Endothelial cell of hepatic sinusoid (primary cell): ENCODE results near the gene ERVW-1.
"Not testable (repeated sequence)": the region's sequence is repeated elsewhere in the genome, so short reads cannot be mapped to it uniquely, and the experiment has no call there.

ENCODE experiments used
- in situ Hi-C: cut with HindIII; loops from 2 replicates; pipeline ENCODE4 v1.10.0; 2017; ENCODE audit warnings: low sequenced_read_pairs

The ERVW-1 gene

DNA sequence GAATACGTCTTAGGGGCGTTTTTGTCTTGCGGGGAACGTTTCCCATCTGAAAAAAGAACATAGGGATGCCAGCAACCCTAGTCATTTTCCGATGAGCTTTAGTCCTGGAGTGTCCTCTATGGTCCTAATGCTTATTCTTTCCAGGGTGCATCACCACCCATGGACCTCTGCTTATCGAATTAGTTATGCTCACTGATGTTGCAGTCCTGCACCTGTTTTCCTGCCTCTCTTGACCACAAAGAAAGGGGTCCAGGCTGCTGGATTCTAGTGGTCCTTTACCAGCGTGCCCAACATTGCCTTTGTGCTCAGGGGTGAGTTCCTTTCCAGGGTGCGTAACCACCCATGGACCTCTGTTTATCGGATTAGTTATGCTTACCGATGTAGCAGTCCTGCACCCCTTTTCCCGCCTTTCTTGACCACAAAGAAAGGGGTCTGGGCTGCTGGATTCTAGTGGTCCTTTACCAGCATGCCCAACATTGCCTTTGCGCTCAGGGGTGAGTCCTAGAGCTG lies 2.4 kb downstream of the ERVW-1 start:
- in situ Hi-C loops, result not testable (repeated sequence)

DNA sequence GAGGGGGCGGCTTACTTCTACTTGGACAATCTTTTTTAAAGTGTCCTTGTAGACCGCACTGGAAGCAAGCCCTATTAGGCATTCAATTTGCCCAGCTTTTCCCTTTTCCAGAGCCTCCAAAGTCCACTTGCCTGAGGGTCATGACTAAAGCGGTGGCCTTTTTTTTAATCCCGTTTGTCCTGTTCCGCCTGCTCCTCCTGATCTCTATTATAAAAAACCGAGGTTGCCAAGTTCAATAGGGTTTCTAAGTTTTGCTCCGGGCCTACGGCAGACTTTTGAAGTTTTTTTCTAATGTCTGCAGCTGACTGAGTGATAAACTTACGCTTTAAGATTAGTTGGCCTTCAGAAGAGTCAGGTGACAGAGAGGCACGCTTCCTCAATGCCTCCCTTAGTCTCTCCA lies 3.8 kb downstream of the ERVW-1 start:
- in situ Hi-C loops, result not testable (repeated sequence)

DNA sequence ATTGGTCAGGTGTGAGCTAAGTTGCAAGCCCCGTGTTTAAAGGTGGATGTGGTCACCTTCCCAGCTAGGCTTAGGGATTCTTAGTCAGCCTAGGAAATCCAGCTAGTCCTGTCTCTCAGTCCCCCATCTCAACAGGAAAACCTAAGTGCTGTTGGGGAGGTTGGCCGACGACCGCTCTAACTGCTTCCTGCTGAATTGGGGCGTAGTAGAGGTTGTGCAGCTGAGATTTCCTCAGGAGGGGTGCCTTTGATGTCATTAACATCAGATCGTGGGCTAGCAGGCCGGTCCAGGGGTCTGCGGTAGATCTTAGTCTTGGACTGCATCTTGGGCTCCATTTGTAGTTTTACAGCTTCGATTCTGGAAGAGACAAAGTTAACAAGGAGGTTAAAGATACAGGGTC lies 9.2 kb downstream of the ERVW-1 start:
- in situ Hi-C loops, result not testable (repeated sequence)

DNA sequence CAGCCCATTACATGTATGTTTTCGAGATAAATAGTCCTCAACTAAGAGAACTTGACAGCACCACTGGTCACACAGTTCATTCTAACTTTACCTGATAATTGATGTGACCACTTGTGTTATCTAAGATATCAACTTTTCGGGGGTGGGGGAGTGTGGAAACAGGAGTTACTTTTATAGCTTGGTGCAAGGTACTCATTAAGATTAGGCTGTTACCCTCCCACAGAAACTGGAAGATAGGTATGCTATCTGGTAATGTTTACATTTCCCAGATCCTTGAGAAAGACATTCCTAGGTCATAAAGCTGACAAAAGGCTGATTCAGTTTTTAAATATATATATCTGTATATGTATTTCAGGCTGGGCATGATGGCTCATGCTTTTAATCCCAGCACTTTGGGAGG lies 11.1 kb downstream of the ERVW-1 start:
- in situ Hi-C loops, result no loop called here

DNA sequence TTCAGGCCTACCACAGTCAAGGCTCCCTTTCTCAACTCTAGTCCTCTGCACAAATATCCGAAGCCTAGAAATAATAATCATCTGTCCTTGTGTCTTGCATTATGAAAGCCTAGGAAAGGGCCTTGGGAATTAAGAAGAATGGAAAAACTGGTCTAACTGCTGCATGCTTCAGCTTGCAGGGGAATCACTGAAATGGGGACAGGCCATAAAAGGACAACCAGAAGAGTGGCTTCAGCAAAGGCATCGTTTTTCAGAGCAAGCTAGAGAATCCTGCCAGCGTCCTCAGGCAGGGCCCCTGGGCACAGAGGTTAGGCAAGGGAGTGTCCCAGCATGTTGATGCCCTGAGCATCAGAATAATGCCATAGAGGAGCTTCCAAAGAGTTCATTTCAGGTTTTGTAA lies 13.2 kb downstream of the ERVW-1 start:
- in situ Hi-C loops, result no loop called here

DNA sequence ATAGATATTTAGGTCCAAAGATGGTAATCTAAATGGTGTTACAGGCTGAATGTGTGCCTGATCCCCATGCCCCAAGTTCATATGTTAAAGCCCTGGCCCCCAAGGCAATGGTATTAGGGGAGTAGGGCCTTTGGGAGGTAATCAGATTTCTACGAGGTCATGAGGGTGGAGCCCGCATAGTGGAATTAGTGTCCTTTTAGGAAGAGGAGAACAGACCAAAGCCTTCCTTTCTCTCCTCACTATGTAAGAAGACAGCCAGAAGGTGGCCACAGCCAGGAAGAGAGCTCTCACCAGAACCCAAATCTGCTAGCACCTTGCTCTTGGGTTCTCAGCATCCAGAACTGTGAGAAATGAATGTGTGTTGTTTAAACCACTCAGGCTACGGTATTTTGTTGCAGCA lies 15.2 kb downstream of the ERVW-1 start:
- in situ Hi-C loops, result no loop called here

DNA sequence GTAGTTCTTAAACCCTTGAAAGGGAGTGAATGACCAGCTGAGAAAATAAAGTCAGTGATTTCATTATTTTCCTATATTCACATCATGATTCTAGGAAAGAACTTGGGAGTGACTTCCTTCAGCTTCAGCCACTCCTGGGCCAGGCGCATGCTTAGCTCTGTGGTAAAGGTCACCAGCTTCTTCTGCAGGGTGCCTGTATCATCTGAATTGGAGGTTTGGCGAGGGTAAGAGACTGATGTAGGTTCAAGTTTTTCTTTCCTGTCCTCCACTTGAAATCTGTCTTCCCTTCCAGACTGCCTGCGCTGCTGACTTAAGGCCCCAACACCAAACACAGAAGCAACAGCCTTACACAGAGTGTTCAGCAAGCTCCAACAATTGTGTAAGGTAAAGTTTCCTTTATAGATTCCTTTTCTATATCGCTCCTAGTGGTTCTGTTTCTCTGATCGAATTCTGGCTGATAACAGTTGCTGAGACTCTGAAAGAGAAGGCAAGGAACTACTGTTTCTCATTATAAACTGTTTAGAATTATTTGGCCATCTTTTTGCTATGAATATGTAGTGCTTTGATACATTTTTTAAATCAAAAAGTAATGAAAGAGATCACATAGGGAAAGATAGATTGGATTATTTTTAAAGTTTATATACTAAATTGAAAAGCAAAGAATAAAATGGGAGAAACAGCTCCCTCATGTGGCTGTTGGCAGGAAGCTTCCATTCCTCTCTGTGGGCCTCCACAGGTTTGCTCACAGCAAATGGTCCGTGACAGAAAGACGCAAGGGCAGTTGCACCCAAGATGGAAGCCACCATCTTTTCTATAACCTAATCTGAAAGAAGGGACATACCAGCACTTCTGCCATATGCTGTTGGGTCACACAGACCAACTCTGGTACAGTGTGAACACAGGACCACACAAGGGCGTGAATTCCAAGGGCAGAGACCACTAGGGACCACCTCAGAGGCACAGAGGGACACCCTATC lies 16.4 kb downstream of the ERVW-1 start:
- in situ Hi-C loops, result no loop called here

DNA sequence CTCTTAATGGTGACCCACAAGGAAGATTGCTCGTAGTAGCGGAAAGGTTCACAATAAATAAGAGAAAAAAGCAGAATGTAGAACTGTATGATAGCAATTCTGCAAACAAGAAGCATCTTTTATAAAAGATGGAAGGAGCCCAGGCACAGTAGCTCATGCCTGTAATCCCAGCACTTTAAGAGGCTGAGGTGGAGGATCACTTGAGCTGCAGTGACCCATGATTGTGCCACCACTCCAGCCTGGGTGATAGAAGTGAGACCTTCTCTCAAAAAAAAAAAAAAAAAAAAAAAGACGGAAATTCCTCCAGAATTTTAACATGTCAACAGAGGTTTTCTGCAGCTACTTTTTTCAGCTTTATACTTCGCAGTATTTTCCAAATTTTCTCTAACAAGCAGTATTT lies 17.2 kb downstream of the ERVW-1 start:
- in situ Hi-C loops, result no loop called here

DNA sequence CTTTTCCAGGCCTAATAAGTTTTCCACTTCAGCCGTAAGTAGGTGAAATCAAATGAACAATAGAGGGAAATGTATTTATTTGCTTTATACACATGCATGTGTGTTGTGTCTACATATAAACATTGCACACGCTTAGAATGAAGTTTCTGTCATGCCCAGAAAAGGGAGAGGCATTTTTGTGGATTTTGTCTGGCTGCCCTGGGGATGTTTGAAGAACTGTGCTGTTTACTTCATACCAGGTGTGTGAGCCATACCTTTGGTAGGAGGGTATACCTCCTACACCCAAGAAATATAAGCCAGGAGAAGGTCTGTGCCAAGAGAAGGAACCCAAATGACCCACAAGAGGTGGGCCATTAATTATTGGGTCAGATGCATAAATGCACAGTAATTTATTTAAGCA lies 17.6 kb downstream of the ERVW-1 start:
- in situ Hi-C loops, result no loop called here

DNA sequence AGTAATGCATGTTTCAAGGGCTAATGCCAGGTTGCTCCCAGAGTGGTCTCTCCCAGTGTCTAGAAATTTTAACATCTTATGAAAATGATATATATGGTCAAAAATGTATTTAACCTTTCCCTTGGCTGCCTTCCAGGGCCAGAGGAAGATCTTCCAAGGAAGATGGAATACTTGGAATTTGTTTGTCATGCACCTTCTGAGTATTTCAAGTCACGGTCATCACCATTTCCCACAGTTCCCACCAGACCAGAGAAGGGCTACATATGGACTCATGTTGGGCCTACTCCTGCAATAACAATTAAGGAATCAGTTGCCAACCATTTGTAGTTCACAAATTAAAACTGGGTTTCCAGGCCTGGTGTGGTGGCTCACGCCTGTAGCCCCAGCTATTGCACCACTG lies 21.5 kb downstream of the ERVW-1 start:
- in situ Hi-C loops, result no loop called here

DNA sequence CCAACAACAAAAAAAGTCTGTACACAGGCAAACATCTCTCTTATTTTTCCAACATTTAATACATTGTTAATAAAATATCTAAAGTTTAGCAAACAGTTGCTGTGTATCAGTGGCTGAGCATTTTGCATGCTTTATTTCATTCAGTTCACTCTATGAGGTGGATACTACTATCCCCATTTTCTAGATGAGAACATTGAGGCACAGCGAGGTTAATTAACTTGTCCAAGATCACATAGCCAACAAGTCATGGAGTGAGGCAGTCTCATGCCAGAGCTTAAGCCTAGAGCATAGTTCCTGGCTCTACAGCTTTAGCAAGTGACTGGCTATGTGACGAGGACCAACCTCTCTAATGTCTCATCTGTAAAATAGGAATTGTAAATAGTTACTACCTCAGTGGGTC lies 26.1 kb downstream of the ERVW-1 start:
- in situ Hi-C loops, result loop anchor here (5.0 kb wide), 1 partner anchor 39 kb away; no protein-coding TSS in a partner anchor

DNA sequence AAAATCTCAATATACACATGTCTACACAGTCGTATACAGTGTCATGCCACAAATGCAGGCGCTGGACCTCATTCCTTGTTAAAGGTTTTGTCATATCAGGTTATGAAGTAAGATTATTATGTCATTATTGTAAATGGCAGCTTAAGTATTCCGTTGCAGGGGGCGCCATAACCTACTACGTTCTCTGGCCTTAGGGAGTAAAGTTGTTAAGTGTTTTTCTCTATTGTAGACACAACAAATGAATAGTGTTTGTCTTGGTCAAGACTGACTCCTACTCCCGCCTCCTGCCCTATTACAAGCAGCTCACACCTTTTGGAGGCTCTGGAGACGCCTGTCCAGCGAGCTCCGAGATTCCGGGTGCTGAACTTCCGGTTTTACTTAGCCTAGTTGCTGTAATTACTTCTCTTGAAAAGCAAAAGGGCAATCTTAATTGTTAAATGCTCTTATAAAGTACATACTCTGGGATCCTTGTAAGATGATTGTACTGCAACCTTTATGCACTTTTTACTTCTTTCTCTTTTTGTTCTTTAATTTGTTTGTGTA lies 29.5 kb downstream of the ERVW-1 start:
- in situ Hi-C loops, result no loop called here

DNA sequence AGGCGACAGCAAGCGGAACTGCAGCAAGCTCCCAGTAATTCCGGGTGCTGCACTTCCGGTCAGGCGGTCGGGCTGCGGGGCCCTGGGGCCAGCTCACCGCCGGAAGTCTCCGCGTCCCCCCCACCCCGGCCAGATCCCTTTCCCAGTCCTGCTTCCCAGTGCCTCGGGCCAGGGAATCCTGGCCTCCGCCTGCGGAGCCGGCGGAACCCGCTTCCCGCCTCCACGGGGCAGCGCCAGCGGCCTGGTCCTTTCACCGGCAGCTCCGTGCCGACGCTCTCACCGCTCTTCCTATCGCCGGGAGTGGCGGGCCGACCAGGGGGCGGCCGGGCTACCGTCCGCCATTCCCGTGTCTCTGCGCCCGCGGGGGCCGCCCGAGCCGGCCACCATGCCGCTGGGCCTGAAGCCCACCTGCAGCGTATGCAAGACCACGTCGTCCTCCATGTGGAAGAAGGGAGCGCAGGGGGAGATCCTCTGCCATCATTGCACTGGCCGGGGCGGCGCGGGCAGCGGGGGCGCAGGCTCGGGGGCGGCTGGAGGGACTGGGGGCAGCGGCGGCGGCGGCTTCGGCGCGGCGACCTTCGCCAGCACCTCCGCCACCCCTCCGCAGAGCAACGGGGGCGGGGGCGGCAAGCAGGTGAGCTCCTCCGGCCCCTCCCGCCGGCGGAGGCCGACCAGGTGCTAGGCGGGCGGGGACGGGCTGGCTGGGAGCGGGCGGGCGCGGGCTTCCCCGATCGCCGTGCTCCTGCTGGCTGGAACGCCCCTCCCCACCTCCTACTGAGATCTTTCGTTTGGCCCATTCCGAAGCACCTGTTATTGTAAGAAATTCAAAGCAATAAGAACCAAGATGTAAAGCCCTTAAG lies 30.2 kb downstream of the ERVW-1 start, which contains the start of gene GATAD1:
GATAD1 (plus strand) TSS at position 138 of the 860 bp plus-strand sequence; CDS start at position 386, 248 bp downstream.
- in situ Hi-C loops, result no loop called here

DNA sequence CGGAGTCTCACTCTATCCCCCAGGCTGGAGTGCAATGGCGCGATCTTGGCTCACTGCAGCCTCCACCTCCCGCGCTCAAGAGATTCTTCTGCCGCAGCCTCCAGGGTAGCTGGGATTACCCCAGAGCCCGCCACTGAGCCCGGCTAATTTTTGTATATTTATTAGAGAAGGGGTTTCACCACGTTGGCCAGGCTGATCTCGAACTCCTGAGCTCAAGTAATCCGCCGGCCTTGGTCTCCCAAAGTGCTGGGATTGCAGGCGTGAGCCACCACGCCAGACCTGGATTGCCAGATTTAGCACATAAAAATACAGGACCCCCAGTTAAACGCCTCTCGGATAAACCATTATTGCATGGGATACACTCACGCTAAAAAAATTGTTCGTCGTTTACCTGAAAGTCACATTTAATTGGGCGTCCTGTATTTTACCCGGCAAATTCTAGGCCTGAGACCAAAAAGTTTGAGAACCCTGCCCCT lies 30.8 kb downstream of the ERVW-1 start:
- in situ Hi-C loops, result no loop called here

DNA sequence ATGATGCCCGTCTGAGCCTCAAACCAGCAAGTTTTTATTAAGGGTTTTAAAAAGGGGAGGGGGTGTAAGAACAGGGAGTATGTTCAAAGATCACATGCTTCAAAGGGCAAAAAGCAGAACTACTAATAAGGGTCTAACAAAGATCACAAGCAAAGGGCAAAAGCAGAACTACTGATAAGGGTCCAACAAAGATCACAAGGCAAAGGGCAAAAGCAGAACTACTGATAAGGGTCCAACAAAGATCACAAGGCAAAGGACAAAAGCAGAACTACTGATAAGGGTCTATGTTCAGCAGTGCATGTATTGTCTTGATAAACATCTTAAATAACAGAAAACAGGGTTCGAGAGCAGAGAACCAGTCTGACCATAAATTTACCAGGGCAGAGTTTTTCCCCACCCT lies 35.0 kb downstream of the ERVW-1 start:
- in situ Hi-C loops, result not testable (repeated sequence)

DNA sequence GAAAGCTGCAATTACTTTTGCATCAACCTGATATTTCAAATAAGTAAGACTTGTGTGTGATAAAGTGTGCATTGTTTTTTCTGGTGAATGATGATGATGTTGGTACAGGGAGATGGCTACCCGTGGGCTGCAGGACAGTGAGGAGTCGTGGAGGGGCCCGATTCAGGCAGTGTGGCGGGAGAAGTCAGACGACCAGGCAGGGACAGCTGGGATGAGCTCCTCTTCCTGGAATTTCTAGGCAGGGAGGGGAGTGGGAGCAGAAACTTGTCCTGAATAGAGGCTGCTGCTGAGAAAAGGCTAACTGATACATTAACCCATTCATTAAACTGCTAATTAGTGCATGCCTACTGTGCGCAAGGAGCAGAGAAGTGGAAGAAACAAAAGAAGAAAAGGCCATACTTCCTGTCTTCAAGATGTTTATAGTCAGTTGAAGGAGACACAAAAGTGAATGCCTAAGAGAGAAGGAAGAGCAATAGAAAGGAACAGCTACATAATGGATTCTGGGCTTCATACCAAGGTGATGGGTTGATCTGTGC lies 39.7 kb downstream of the ERVW-1 start:
- in situ Hi-C loops, result no loop called here

DNA sequence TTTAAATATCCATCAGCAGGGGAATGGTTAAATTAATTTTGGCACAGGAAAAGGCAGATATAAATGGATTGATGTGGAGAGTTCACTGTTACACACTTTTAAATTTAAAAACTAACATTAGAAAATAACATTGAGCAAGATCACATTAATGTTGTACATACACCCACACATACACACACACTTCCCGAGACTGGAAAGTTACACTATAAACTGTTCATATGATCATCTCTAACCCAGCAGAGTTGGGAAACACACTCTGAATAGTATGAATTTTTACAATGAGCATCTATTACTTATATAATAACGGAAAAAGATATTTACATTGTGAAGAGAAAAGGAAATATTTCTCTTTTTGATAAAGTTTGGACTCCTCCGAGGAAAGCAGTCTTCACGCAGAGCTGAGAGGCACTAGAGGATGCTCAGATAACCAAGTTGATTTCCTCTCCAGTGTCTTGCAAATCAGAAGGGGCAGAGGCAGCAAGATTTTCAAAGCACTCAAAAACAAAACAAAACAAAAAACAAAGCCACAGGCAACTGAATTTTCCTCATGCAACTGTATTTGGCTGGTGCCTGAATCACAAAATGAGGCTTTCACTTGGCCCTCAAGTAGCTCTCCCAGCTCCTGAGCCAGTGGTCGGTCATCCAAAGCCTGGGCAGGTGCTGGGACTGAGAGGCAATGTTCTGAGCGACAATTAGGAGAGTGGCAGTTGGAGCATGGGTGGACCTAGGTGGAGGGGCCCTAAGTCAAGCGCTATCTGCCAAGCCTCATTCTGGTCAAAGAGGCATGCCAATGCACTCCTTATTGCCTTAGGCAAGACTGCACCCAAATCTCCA lies 40.9 kb downstream of the ERVW-1 start:
- in situ Hi-C loops, result no loop called here

DNA sequence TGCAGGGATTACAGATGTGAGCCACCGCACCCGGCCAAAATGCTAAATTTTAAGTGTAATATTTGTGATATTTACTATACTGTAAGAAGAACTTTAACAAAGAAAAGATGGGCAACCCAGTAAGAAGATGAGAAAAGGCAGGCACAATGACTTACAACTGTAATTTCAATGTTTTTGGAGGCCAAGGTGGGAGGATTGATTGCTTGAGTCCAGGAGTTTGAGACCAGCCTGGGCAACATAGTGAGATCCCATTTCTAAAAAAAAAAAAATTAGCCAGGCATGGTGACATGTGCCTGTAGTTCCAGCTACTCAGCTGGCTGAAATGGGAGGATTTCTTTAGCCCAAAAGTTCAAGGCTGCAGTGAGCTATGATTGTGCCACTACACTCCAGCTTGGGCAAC lies 42.2 kb downstream of the ERVW-1 start:
- in situ Hi-C loops, result no loop called here

DNA sequence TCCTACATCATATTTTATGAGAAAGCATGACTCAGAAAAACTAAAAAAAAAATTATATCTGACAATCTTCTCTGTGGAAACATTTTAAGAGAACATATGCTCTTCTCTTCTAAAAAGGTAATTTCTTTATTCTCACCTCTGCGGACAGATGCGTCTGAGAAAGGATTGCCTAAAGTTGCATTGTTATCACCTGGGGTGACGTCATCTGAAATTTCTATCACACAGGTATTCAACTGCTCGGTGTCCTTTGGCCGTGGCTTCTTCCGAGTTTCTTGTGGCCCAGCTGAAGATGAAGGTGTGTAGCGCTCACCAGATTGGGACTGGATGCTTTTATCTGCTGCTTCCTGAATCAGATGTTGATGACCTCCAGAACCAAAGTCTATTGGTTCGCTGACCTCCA lies 44.7 kb downstream of the ERVW-1 start:
- in situ Hi-C loops, result no loop called here
